GM18858 (cell line): ENCODE results near the gene SELENON.
"Not testable (repeated sequence)": the region's sequence is repeated elsewhere in the genome, so short reads cannot be mapped to it uniquely, and the experiment has no call there.

Experiments
- ATAC-seq: cut with Tn5 transposase; IDR thresholded peaks from one replicate; pipeline ENCODE4 v1.9.1; 2021; ENCODE audit not compliant: unreplicated experiment

The SELENON gene

GRCh38 chr1:25826571-25826970 is 26.6 kb downstream of the SELENON start:
- ATAC-seq: no peak

DNA sequence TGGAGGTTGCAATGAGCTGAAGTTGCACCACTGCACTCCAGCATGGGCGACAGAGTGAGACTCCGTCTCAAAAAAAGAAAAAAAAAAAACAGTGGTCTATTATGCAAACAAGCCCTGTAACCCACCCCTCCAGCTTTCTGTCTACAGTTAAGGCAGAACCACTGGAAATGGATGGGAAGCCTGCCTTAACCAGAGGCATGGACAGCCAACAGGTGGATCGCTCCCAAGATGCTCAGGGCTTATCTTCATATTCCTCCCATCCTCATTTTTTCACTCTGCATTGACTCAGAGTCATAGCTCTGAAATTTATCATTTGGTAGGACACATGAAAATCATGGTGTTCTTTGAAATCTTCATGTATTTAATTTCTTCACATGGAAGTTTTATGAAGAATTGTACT is 28.5 kb downstream of the SELENON start:
- no peak for ATAC-seq

- ATAC-seq: no peak
Observed at GRCh38 chr1:25829046-25829445, 29.1 kb downstream of the SELENON start.

DNA sequence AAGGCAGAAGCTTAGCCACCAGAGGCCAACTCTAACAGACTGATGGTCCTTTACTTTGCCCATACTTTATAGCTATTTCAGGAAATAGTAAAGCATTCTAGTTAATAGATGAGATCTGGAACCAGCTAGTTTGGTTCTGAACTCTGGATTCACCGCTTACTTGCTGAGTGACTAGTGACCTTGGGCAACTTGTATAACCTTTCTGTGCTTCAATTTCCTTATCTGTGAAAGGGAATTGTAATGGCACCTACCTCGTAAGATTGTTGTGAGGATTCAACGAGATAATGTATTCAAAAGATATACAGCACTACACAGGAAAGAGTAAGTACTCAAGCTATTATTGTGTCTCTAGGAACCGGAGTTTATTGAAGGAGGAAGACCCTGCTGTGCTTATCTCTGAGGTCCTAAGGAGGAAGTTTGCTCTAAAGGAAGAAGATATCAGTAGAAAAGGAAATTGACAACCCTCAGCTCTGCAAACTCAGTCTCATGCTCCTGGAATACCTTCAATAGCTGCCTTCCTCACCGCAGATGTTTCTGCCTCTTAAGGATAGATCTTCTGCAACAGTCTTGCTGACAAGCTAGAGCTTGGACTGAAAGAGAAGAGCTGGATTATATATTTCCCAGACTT is 31.7 kb downstream of the SELENON start:
- no peak for ATAC-seq

- no peak for ATAC-seq
Observed at GRCh38 chr1:25832336-25833037, 32.5 kb downstream of the SELENON start.

GRCh38 chr1:25833158-25833557 is 33.2 kb downstream of the SELENON start:
- ATAC-seq: no peak

DNA sequence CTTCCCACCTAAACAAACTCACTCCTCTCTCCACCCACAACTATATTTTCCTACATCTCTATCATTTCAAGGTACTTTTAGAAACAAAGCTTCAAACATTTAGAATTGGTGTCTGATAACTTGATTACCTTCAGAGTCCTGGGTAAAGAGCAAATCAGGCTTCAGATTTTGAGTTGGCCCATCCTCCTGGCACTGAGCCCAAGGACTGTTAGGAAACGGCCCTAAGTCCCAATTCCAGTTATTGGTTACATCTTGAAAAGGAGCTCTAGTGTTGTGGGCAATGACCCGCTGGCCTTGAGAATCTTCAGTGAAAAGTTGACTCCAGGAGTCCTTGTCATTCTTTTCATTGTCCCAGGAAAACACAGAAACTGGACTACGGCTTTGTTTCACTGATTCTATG is 34.9 kb downstream of the SELENON start:
- ATAC-seq: no peak

- no peak for ATAC-seq
Observed at GRCh38 chr1:25836695-25837094, 36.7 kb downstream of the SELENON start.

DNA sequence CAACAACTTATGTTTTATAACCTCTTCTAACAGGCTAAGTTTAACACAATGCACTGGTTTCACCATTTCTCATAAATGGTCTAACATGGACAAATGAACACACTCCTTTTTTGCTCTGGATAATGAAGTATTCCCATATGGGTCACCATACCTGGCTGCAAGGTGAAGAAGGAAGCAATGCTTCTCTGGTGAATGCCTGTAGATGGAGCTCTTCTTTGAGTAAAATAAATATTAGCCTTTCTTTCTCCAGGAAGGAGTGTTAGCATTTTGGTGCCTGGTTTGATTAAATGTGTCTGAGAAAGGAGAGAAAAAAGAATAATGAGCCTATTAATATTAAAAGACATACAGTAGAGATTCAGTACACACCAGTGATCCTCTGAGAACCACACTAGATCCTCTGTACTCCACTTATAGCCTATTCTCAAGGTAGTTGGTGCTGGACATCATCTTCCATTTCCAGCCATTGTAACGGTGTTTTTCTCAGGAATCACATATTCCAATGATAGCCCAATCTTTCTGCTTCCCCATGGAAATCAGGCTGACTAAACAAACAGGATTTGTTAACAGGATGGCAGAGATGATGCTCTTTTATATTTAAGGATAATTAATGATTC is 37.4 kb downstream of the SELENON start:
- no peak for ATAC-seq

- not testable (repeated sequence) for ATAC-seq
Observed at GRCh38 chr1:25839808-25840207, 39.8 kb downstream of the SELENON start.

DNA sequence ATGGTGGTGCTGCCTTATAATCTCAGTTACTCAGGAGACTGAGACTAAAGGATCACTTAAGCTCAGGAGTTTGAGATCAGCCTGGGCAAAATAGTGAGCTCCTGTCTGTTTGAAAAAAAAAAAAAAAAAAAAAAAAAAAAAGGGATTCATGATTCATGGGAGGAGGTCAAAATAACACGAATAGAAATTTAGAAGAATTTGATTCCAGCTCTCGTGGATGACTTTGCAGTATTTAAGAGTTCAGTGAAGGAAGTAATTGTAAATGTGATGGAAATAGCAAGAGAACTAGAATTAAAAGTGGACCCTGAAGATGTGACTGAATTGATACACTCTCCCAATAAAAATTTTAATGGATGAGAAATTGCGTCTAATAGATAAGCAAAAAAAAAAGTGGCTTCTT is 43.5 kb downstream of the SELENON start:
- ATAC-seq: no peak

DNA sequence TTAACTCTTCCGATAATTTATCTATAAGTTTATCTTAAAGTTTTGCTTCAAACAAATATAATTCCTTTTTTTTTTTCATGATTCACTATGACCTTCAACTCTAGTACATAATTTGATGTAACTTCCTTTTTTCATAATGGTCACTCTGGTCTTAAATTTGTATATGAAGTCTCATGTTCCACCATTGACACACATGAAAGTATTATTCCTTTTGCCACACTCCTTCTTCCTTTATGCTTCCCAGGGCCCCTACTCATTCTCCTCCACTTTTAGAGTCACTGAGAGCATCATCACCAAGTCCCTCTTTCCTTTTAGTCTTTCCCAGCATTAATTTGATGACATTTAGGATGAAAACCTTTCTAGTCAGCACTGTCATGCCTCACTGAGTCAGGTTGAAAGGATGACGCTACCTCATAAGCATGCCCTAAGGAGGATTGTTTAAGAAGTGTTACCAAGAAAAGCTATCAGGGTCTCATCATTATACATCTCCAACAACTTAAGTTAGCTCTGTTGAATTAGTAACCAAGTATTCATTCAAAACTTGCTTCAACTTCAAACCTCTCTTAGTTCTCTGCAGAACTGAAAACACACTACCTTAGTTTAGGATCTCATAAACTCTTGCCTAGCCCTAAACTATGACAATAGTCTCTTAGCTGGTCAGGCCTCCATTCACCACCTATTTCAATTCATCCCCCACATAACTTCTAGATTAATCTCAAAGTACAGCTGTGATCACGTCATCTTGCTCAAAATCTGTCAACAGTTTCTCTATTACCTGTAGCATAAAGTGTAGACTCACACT is 44.7 kb downstream of the SELENON start:
- no peak for ATAC-seq

DNA sequence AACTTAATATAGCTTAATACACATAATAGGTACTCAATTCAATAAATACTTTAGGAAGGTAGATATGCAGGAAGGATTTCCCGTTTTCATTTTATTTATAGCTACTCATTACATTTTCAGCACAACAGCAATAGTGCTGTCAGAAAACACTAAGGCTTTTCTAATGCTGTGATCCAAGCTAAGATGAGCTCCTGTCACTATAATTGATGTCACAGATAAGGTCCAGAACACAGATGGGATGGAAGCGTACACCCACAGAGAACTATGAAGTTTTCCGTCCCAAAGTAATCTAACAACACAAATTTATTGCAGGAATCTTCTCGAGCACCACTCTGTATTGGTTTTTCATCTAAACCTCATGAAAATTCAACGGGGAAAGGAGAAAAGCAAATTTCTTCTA is 45.7 kb downstream of the SELENON start:
- ATAC-seq: no peak

DNA sequence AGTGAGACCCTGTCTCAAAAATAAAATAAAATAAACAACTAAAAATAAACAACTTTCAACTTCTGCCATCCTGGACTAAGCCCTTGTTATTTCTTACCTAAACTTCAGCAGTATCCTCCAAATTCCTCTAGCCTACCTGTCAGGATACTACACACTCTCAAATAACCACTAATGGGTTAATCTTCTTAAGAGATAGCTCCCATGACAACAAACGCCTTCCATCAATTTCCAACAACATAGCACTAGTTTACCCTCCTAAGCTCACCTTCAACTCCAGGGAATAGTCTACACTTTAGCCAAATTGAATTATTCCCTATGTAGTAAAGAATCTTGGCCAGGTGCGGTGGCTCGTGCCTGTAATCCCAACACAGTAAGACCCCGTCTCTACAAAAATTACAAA is 47.9 kb downstream of the SELENON start:
- no peak for ATAC-seq

DNA sequence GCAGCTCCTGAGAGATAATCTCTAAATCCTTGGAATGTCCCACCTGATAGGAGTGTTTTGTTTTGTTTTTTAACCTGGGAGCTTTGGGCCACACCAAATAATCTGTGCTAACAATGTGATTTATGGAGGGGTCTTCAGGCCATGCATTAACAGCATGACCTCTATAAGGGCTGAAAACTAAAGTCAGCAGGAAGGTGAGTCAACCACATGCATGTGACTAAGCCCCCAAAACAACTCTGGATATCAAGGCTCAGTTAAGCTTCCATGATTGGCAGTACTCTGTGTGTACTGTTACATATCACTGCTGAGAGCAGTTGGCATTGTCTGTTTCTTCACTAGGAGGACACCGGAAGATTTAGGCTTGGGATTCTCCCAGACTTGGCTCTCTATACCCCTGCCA is 48.5 kb downstream of the SELENON start:
- no peak for ATAC-seq

- ATAC-seq: no peak
Observed at GRCh38 chr1:25854554-25854953, 54.6 kb downstream of the SELENON start.

GRCh38 chr1:25856856-25857255 is 56.9 kb downstream of the SELENON start:
- ATAC-seq: no peak

DNA sequence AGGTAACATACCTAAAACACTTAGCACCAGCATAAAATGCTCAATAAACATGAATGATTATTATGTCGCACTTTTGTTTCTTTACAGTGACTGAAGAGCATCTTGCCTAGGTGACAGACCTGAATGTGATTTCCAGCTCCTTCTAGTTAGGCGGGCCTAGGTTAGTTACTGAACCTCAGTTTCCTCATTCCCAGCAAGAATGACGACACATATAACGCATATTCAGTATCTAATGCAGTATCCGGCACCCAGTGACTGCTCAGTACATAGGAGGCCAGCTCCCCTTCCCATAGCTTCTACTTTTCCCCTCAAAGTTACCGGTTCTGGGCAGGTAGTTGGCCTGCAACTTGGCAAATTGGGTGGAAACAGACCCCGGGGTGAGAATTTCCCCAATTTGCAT is 58.5 kb downstream of the SELENON start:
- ATAC-seq: no peak

- ATAC-seq: peak; percentile 50
Observed at GRCh38 chr1:25858906-25859789, 59.2 kb downstream of the SELENON start, which contains the start of gene AUNIP. AUNIP (minus strand) TSS chr1:25859457; CDS start chr1:25859357, 100 bp downstream.
